Tibial artery (tissue), 4 donors: ENCODE measurements around the gene IL23A.

Source experiments
- DNase-seq, 2 donors: peaks; one replicate each; pipeline ENCODE4 v3.0.0-alpha.2; 2019
- H3K27ac ChIP-seq, 2 donors: fragments of 200-600 bp; sonication (generic) in 1 of 2; 1 replicate in 1 of 2; 2 replicates in 1 of 2; pipeline ENCODE4 v1.5.1; 2018 to 2019; ENCODE audit warnings: mild to moderate bottlenecking in 1 of 2
- H3K27me3 ChIP-seq, 2 donors: fragments of 200-600 bp; sonication (generic) in 1 of 2; one replicate each; pipeline versions ENCODE4 v1.5.1 to v1.6.0; 2016 to 2019
- H3K36me3 ChIP-seq, 3 donors: fragments of 200-600 bp; sonication (generic) in 2 of 3; one replicate each; pipeline ENCODE4 v1.5.1; 2016 to 2019; ENCODE audit warnings: mild to moderate bottlenecking in 2 of 3
- H3K4me1 ChIP-seq, 4 donors: fragments of 200-600 bp; sonication (generic) in 2 of 4; 1 replicate in 3 of 4; 2 replicates in 1 of 4; pipeline ENCODE4 v1.5.1; 2016 to 2019
- H3K4me3 ChIP-seq, 2 donors: fragments of 200-600 bp; sonication (generic) in 1 of 2; 1 replicate in 1 of 2; 2 replicates in 1 of 2; pipeline ENCODE4 v1.5.1; 2018 to 2019; ENCODE audit warnings: mild to moderate bottlenecking in 2 of 2
- H3K9me3 ChIP-seq, 3 donors: fragments of 200-600 bp; sonication (generic) in 1 of 3; one replicate each; pipeline ENCODE4 v1.5.1; 2016 to 2019
- intact Hi-C: fragments of 100-400 bp; cut with DNase I; formaldehyde crosslinking; loops from one replicate; pipeline ENCODE4 v1.15.0; 2023; ENCODE audit warnings: low total_unique reads
- TF ChIP-seq, protein P1 (sequence below), 2 experiments: fragments of 200-600 bp in 1 of 2; fragments of 450-650 bp in 1 of 2; IDR thresholded peaks; one replicate each; pipeline ENCODE4 v1.5.1; 2017 to 2019; ENCODE audit warnings: antibody characterized with exemption in 2 of 2, mild to moderate bottlenecking in 1 of 2, moderate library complexity in 1 of 2

Gene IL23A

DNA sequence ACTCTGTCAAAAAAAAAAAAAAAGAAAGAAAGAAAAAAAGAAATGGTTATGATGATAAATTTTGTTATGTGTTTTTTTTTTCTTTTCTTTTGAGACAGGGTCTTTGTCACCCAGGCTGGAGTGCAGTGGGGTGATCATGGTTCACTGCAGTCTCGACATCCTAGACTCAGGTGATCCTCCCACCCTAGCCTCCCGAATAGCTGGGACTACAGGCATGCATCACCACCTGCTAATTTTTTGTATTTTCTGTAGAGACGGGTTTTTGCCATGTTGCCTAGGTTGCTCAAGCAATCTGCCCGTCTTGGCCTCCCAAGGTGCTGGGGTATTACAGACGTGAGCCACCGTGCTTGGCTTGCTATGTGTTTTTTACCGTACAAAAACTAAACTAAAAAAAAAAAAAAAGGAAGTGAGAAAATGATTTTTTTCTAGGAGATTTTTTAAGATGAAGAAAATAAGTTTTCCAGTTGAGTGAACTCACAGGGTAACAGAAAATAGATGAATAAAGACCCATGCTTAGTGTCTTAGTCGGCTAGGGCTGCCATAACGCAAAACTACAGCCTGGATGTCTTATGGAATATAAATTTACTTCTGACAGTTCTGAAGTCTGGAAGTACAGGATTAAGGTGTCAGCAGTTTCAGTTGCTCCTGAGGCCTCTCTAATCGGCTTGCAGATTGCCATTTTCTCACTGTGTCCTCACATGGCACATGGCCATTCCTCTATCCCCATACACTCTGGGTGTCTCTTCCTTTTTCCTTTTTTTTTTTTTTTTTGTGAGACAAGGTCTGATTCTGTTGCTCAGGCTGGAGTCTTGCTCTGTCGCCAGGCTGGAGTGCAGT lies 37.1 kb downstream of the IL23A start:
- Histone ChIP-seq H3K4me1 (no peaks in the 10 kb centered on the region), H3K9me3 (no peaks in the 10 kb centered on the region), H3K4me3 (no peak overlapping the region), H3K27me3 (peaks cover 0 to 3% of the 10 kb centered on the region in 2 donors), H3K27ac (no peak overlapping the region), H3K36me3 (no peaks in the 10 kb centered on the region)
- intact Hi-C loops = no loop called here
- DNase-seq = no peak
- TF ChIP-seq, protein P1, sequence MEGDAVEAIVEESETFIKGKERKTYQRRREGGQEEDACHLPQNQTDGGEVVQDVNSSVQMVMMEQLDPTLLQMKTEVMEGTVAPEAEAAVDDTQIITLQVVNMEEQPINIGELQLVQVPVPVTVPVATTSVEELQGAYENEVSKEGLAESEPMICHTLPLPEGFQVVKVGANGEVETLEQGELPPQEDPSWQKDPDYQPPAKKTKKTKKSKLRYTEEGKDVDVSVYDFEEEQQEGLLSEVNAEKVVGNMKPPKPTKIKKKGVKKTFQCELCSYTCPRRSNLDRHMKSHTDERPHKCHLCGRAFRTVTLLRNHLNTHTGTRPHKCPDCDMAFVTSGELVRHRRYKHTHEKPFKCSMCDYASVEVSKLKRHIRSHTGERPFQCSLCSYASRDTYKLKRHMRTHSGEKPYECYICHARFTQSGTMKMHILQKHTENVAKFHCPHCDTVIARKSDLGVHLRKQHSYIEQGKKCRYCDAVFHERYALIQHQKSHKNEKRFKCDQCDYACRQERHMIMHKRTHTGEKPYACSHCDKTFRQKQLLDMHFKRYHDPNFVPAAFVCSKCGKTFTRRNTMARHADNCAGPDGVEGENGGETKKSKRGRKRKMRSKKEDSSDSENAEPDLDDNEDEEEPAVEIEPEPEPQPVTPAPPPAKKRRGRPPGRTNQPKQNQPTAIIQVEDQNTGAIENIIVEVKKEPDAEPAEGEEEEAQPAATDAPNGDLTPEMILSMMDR (IDR thresholded peaks at IDR 0.05) = no peak

DNA sequence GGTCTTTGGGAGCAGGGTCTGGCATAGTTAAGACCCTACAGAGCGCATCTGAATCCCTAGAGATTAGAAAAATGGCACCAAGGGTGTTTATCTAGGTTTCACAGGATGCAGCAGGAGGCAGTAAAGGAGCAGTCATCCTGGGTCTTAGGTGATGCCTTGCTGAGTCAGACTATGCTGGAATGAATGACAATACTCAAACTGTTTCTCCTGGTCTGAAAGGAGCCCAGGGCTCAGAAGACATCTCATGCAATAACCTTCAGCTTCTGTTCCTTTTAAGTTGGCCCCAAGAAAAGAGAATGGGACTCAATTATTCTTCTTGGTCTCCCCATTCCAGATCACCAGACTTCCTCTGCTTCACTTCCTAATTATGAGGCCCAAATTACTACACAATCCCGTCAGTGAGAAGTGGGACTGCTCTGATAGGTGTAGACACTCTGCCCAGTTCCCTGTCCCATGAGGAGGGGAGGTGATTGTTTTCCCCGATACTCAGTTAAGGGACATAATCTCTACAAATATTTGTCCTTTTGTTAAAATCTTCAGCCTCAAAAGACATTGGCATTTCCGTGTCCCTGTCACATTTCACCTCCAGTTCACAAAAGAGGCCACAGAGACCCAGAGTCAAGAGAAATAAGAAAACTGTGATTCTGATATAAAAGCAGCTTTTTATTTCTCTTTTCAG lies 38.8 kb downstream of the IL23A start:
- H3K36me3 ChIP-seq = no peaks in the 10 kb centered on the region
- H3K4me1 ChIP-seq = no peaks in the 10 kb centered on the region
- no peak for DNase-seq
- H3K9me3 ChIP-seq = no peaks in the 10 kb centered on the region
- H3K27me3 ChIP-seq = peaks cover 0 to 3% of the 10 kb centered on the region in 2 donors
- no peak overlapping the region for H3K4me3 ChIP-seq
- TF ChIP-seq, protein P1 (IDR thresholded peaks at IDR 0.05) = no peak
- intact Hi-C loops = no loop called here
- no peak overlapping the region for H3K27ac ChIP-seq

GRCh38 chr12:56377989-56378316 lies 39.3 kb downstream of the IL23A start:
- H3K36me3 ChIP-seq = no peaks in the 10 kb centered on the region
- H3K27ac ChIP-seq = no peak overlapping the region
- no peaks in the 10 kb centered on the region for H3K4me1 ChIP-seq
- peaks cover 0 to 3% of the 10 kb centered on the region in 2 donors for H3K27me3 ChIP-seq
- no peaks in the 10 kb centered on the region for H3K9me3 ChIP-seq
- H3K4me3 ChIP-seq = no peak overlapping the region
- DNase-seq = no peak
- TF ChIP-seq, protein P1 (IDR thresholded peaks at IDR 0.05) = no peak
- intact Hi-C loops = no loop called here

DNA sequence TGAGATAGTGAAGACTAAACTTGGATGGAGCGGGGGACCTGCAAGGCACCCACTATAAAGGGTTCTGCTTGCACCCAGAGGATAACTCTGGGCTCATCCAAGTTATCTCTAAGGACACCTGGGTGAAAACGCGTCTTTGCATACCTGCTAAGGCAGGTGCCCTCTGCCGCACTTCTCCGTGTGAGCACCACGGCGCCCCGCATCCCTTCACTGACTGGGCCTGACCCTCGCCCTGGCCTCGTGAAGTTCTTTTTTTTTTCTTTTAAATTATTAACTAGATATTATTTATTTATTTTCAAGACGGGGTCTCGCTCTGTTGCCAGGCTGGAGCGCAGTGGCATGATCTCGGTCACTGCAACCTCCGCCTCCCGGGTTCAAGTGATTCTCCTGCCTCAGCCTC lies 43.9 kb downstream of the IL23A start:
- Histone ChIP-seq H3K27ac (no peak overlapping the region), H3K4me3 (no peak overlapping the region), H3K27me3 (no peaks in the 10 kb centered on the region), H3K4me1 (no peaks in the 10 kb centered on the region), H3K36me3 (no peaks in the 10 kb centered on the region), H3K9me3 (no peaks in the 10 kb centered on the region)
- TF ChIP-seq, protein P1 (IDR thresholded peaks at IDR 0.05) = no peak
- no peak for DNase-seq
- intact Hi-C loops = no loop called here

GRCh38 chr12:56385873-56386272 lies 47.2 kb downstream of the IL23A start:
- Histone ChIP-seq H3K27me3 (no peaks in the 10 kb centered on the region), H3K4me1 (no peaks in the 10 kb centered on the region), H3K36me3 (no peaks in the 10 kb centered on the region), H3K27ac (no peak overlapping the region), H3K4me3 (no peak overlapping the region), H3K9me3 (no peaks in the 10 kb centered on the region)
- TF ChIP-seq, protein P1 (IDR thresholded peaks at IDR 0.05) = no peak
- intact Hi-C loops = no loop called here
- DNase-seq = no peak
